GM18909 (cell line): Measurements from ENCODE around the gene ADAM12.

ENCODE experiments used
- ATAC-seq: cut with Tn5 transposase; IDR thresholded peaks from one replicate; pipeline ENCODE4 v1.9.1; 2021; ENCODE audit warnings: mild to moderate bottlenecking; ENCODE audit not compliant: unreplicated experiment, poor library complexity

ADAM12 gene

DNA sequence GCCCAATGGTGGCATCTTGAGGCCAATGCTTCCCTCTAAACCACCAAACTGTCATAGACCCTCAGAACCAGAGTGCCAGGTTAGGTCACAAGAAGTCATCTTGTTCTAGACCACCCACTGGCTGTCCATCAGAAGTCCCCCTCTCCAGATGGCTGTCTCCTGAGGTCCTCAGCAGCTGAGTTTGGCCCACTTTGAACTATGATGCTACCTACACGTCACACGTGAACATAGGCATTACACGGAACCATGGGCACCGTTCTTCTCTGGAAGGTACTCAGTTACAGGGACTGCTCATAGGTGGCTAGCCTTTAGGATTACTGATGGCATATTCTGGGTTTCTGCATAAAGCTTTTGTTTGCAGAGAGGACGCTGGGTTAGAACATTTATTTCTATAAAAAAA lies 166.4 kb downstream of the ADAM12 start:
- ATAC-seq, result no peak

DNA sequence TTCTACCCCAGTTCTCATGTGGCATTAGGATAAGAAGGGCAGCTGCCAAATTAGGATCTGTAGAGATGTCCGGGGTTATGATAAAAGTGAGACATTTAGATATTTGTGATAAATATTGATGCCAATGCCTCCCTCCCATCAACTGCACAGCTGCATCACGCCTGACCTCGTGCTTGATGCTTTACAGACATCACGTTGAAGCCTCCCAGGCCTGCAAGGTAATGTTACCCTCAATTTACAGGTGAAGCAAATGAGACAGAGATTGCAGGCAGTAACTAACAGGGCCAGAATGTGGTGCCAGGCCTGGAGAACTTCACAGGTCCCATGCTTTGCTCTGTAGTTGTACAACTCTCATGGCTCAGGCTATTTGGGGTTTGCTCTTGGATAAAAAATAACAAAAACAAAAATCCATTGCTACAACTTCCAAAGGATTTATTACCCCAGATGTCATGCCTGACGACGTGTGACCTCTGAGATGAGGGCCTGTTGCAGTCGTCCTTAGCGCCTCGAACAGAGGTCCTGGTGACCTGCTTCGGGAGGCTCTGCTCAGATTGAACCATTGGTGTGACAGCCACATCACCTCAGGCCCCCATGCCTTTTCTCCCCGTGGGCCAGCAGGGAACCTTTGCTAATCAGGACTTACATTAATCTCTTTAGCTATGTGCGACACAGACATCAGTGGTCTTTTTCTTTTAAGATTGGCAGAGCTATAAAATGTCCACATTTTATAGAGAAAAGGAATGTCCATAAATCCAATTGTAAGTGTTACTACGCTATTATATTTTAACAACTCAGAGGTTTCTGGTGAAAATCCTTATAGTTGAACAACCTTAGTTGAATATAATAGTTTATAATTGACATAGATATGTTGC lies 169.3 kb downstream of the ADAM12 start:
- no peak for ATAC-seq

DNA sequence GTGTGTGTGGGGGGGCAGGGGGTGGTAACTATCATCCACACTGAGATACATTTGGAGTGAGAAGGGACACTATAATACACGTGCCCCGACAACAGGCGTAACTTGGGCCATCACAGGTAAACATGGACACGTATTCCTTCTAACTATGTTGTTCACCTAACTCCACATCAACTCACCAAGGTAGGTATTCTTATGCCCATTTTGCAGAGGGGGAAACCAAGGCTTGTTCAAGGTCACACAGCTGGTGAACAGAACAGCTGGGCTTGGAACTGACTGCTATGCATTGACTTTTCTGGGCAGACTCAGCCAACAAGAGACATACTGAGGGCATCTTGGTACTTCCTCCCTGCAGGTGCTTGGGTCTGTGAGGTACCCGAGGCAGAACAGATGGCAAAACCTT lies 170.1 kb downstream of the ADAM12 start:
- no peak for ATAC-seq

DNA sequence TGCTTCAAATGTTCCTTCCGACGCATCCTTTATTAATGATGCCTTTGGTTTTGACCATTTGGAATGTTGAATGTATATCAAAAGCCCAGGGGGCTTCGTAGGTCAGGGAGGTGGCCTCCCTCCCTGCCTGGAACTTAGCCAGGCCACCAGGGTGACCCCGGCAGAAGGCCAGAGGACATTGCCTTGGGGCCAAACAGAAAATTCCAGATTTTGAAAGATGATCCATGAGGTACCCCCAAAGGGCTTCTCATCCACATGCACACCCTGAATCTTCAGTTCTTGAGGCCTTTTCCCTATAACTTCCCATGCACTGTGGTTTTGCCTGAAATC lies 171.7 kb downstream of the ADAM12 start:
- ATAC-seq, result no peak

DNA sequence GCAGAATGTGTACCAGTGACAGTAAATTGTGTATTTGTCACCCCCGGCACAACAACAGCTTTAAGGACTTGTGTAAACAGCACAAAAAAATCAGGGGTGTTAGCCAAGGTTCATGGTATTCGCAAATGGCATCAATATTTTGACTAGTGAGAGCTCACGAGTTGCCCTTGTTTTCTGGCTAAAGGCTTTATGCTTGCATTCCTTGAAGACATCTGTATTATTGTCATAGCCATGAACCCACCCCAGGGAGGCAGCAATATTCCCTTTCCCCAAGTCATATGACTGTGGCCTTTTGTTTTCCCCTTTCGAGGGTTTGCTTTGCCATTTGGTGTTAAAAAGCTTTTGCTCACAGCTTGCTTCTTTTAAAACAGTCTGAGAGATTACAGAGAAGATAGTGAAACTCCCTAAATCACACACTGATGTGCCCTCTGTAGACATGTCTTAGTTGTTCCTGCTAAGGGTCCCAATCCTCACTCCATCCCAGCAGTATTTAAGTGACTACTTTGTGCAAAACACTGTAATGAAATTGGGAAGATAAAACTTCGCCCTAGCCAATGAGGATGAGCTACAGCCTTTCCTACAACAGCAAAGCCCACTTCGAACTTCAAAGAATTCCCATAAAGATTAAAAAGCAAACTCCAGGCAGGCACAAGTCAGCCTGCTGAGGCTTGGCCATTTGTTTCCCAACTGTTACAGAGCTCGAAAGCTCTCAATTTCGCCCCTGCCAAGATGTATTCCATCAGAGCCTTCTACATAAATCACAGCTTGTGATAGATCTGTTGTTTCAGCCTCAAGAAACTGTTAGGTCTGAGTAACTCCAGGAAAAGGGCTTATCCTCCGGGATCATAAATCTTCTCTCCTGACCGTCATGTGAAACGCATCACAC lies 172.3 kb downstream of the ADAM12 start:
- ATAC-seq, result no peak

DNA sequence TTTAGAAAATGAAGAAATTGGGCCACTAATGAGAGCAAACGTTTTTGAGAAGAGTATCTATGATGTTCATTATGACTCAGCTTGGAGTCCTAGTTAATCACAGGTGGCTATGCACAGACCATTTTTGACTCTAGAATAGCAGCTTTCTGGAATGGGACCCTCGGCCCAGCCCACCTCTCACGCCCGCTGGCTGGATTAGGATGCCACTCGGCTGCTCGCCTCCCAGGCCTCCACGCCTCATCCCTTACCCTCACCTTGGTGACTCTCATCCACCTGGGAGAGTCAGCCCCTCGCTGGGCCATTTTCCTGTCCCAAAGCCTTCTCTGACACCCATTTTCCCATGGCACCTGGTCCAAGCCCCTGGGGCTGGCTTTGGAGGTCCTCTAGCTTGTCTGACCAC lies 173.6 kb downstream of the ADAM12 start:
- ATAC-seq, result no peak

DNA sequence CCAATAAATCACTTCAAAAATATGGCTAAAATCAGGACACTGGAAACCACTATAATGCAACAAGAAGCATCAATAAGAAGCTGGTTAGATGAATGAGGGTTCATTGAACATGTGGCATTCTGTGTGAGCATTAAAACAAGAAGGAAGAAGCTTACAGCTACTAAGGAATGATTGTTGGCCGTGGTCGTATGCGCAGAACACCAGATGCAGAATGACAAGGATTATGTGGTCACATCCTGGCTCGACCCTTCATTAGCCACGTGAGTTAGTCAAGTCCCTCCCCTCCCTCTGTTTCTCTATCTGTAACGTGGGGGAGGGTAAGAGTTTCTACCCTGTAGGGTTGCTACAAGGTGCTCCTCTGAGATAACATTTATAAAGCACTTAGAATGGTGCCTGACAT lies 174.3 kb downstream of the ADAM12 start:
- ATAC-seq, result no peak

DNA sequence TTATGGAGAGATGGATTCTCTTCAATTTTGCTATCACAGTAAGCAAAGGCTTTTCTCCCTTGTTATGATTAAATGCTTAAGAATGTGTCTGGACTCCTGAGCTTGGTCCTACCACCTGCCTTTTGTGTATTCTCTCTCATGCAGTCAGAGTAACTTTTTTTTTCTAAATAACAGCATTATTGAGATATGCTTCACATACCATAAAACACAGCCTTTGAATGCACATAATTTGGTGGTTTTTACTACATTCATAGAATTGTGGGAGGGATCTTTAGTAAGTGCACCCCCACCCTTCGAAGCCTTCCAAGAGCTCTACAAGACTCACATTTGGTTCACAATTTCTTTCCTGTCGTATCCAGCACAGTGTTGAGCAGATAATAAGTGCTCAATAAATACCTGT lies 175.5 kb downstream of the ADAM12 start:
- ATAC-seq, result no peak

DNA sequence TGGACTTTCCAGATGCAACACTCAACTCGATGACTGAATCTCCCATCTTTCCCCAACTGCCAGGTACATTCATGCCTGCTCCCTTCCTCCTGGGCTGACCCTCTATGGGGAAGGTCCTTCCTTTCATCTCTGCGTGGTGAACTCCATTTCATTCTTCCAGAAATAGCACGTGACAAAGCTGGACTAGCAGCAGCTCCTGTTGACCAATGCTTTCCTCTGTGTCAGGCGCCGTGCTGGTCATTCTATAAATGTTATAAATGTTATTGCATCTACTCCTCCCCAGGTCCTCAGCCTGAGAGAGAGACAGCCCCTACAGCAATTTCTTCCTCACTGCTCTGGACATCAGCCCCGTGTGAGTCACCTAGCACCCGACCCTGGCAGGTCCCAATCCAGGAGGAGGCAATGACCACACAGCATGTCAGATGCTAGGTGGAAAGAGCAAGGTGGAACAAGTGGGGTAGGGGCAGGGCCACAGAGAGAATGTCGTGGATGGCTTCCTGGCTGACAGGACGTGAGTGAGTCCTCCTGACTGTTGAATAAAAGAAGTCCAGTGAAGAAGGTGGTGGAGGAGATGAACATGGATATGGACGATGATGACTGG lies 178.1 kb downstream of the ADAM12 start:
- no peak for ATAC-seq

DNA sequence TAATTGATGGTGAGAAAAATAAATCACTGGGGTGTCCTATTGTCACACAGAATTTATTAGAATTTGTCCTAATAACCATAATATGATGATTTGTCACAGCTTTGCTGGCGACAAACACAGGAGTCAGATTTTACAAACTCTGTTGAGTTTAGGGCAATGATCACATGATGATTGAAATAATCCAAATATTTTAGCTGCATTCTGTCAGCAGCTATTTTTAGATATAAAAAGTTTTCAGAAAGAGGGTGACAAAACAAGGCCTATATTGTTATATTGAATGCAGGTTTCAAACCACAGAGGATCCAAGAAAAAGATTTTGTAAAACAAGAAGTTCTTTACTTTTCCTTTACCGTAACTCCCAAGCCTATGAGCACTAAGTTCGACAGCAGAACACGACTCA lies 178.8 kb downstream of the ADAM12 start:
- no peak for ATAC-seq

DNA sequence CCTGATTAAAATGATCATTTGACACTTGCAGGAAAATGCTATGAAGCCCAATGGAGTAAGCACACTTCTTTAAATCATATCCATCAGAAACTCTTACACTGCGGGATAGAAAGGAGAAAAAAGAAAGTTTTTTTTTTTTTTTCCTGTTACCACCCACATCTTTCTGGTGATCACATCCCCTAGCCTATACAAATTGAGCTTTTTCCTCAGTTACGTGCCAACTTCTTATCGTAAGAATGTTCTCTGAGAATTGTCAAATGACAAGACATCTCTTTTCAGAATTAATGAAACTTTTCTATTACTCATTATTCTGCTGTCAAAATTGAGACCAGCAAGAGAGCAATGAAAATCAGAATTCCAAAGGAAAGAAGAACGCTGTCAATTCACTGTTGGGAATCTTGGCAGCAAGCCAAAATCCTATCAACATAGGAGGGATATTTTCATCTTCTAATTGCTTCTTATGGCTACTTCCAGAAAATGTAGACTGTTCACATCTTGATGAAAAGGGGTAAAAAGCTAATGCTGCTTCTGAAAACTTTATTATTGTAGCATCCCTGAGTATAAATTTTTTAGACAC lies 179.5 kb downstream of the ADAM12 start:
- no peak for ATAC-seq

DNA sequence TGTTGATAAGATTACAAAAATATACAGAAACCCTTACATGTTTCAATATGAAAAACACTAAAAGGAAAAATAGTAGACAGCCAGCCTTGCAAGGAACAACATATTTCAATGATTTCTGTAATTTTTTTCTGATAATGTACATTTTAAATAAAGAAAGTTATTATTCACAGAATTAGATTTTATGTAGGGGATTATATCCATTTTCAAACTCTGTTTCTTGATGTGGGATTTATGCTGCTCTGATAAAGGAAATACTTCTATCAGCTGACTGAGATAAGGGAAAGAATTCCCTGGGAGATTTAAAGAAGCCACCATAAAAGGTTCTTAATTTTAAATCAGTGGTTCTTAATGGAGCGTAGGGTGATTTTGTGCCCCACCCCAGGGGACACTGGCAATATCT lies 180.4 kb downstream of the ADAM12 start:
- ATAC-seq, result no peak

DNA sequence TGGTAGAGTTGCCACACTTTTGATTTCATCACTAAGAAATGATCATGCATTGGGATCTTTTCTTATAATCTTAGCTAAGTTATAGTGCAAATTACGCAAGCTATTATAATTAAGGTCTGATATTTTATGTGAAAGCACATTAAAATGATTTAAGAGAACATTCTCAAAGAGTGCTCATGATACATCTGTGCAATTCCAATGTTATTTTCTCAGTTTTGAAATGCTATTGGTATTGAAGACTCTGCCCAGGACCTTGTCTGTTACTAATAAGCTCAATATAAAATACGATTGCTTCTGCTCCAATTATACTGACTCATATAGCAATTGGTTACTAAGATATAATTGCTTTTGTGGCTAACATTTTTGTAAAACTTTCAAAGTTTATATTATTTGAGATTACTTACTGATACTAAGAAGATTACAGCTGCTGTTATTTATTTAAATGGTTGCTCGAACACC lies 180.9 kb downstream of the ADAM12 start:
- no peak for ATAC-seq

DNA sequence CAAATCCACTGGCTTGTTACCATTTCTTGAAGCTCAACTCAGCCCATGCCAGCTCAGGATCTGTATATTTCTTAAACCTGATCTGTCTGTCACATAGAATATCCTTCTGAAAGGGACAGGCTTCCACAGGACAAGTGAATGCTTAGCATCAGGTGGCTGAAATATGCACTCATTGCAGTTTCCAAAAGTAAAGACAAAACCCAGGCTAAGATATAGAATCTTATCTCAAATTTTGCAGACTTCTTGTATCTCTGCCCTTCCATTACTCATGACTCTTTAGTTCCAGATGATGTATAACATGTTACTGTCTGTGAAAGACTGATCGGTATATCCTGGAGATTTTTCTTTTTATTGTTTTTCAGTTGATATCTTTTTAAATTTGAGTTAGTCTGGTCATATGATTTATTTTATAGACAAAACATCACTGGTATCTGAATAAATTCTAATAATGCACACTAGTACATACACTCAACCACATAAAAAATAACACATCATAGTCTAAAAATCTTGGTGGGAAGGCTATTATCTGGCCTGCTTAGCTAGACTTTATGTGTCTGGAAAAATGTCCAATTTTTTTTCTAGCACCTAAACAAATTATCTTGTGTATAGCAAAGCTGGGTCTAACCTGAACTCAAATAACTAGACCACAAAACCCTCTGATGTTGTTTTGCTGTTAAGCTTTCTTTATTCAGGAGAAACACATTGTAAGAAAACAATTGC lies 182.6 kb downstream of the ADAM12 start:
- ATAC-seq, result no peak

DNA sequence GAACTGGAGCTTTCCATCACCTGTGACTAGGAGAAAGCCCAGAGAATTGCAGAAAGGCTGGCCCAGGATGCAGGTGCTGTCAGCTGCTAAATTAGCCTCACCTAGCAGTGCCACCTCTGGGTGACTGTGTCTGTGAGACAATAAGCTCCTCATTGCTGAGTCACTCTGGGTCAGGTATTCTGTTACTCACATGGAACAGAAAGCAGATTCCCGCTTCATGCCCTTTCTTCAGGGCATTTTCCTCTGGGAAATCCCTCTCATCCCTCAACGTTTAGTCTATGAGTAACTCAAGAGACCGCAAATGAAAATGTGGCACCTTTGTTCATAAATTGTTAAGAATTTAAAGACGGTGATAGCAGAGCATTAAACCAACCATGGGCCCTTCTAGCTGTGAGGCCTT lies 184.0 kb downstream of the ADAM12 start:
- no peak for ATAC-seq

DNA sequence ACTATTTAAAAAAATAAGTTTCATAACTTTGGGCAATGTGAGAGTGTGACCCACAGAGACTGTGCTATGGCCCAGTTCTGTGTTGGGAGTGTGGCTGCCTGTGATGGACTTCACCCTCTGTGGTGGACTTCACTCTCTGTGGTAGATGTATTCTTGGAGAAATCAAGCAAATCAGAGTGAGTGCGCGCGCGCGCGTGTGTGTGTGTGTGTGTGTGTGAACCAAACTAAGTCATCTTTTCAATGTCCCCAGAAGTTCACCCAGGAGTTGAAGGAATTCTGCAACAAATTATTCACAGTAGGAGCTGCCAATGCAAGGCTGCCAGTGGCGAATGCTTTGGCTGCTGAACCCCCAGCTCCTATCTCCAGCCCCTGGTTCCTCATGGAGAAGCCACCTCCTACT lies 184.5 kb downstream of the ADAM12 start:
- ATAC-seq, result no peak

DNA sequence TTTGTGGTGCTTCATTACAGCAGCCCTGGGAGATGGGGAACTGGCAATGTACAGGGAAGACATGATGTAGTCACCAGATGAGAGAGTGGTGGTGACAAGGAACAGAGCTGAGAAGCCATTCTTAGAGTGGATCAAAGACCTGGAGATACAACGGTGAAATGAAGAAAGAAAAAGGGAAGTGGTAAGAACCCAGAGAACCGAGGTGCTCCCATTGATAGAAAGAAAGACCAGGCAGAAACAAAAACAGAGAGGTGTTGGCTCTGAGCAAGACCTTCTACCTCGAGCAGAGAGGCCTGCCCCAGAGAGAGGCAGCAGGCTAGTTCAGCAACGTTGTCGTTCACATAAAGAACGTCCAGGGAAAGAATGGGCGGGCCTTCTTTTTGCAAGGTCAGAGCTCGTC lies 186.7 kb downstream of the ADAM12 start:
- no peak for ATAC-seq

DNA sequence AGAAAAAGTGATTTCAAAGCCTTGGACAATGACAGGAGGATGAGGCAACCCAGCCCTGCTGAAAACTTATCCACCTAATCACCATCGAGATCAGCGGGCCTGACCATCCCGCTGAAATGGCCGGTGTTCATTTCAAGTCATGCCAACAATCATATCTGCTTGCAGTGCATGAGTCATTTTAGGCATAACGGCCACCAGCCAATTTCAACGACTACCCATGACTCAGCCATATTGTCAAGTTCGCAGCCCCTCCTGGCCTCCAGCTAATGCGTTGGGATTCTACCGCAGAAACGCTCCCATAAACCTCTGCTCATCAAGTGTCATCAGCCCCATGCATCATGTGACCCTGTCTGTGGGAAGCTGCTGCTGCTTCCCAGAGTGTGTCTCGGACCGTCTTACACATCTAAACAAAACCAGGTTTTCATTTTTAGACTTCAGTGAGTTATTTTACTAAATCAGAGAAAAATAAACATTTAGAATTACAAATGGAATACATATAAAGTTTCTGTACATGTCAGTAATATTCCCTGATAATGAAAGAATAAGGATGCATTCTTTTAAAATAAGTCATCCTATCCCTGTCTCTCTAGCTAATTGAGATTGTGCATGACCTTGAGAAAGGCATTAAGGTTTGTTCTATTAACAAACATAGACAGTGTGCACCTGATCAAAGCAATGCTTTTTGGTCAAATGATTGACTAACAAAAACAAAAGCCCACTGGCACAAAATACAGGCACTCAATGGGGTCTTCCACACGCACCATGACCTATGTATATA lies 188.9 kb downstream of the ADAM12 start:
- ATAC-seq, result no peak

DNA sequence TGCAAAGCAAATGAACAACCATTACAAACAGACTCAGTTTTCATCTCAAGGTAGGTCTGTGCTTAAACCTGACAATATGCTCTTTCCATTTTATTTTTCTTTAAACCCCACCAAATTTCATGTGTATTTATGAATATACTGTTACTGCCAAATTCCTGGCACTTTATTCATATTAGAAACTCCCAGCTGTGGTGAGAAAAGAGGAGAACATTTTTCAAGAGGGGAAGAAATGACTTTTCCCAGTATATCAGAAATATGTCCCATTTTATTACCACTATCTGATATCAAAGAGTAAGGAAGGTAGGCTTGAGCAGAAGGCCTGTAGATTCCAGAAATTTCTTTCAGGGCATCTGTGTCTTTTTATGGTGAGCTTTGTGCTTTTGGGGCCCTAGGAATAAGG lies 189.6 kb downstream of the ADAM12 start:
- no peak for ATAC-seq
